ENCODE data around the gene ROPN1L. TPM values are rescaled to one million over a fixed set of nuclear protein-coding genes. Genes with fewer than 3 reads are reported as not detected.

ROPN1L gene
- total and polyA plus RNA-seq, 2 of the 8 experiments (the other 6 are each of a cell fraction or from before 2014, with no cell fraction given), result 0.24 to 0.73 TPM

- peaks cover 0 to 10% (median 6%) of the 10 kb centered on the region in 4 experiments; a peak in 5 of 7 replicates for H3K27me3 ChIP-seq (replicated peaks in 1 of 4; ENCODE audit: control insufficient read depth in 3 of 4, extremely low read depth in 1 of 4, insufficient read depth in 3 of 4, low read length in 3 of 4)
- POLR2A ChIA-PET (ENCODE audit: partially characterized antibody), result interaction anchor here (1.3 to 1.5 kb wide), 2 partner anchors 186 to 193 kb away, joined by 3 to 4 read pairs; no protein-coding TSS in a partner anchor
- no peak overlapping the region for H2BK20ac ChIP-seq (ENCODE audit: low read length)
- H2BK120ac ChIP-seq (replicated peaks; ENCODE audit: low read depth, low read length), result no peak overlapping the region
- WGBS, 2 experiments (ENCODE audit: extremely low coverage in 1 of 2, insufficient coverage in 1 of 2, insufficient read length in 1 of 2, insufficient replicate concordance in 2 of 2, low coverage in 1 of 2, low lambda C conversion rate in 2 of 2, missing lambda C conversion rate in 1 of 2), result 3% methylated on average over 43 of the region's 44 CpGs; no CpG with 5 or more reads in 1 of the 2 experiments
- 0 out of 8 replicates have a peak, but pooled peaks cover 0 to under 1% (median 0%) of the 10 kb centered on the region in 4 experiments for H3K36me3 ChIP-seq (ENCODE audit: control insufficient read depth in 2 of 4, insufficient read depth in 4 of 4, low read length in 3 of 4)
- no peak for DNase-seq (ENCODE audit: low read depth in 1 of 2, low spot score in 2 of 2)
- no peak overlapping the region for H2AFZ ChIP-seq (ENCODE audit: low read length)
- H4K20me1 ChIP-seq (replicated peaks in 1 of 2; ENCODE audit: control insufficient read depth in 1 of 2, insufficient read depth in 2 of 2, low read length in 2 of 2), result no peaks in the 10 kb centered on the region
- peaks cover 5% of the 10 kb centered on the region; the same call in 1 of the 2 replicates for H3K23me2 ChIP-seq (ENCODE audit: low read depth, low read length)
- CTCF ChIA-PET (ENCODE audit: partially characterized antibody), result interaction anchor here (0.7 to 6.0 kb wide), 8 partner anchors 9 to 248 kb away, joined by 3 to 56 read pairs (median 4); no protein-coding TSS in a partner anchor
- H4K8ac ChIP-seq (ENCODE audit: extremely low read depth, insufficient read depth, low read length), result peak overlapping the region; percentile 39; the same call in 1 of the 2 replicates
- peaks cover 0 to 6% (median 4%) of the 10 kb centered on the region in 4 experiments; a peak in 4 of 7 replicates for H3K4me1 ChIP-seq (replicated peaks in 1 of 4; ENCODE audit: control insufficient read depth in 3 of 4, insufficient read depth in 4 of 4, low read length in 3 of 4)
- H4K5ac ChIP-seq (ENCODE audit: insufficient read length, low read depth, low read length), result no peak overlapping the region
- H3K18ac ChIP-seq (ENCODE audit: extremely low read depth, low read length), result no peak overlapping the region
- H3K79me1 ChIP-seq (ENCODE audit: low read depth, low read length), result no peaks in the 10 kb centered on the region
- H3K9ac ChIP-seq (replicated peaks in 1 of 4; ENCODE audit: extremely low read depth in 1 of 4, low read depth in 3 of 4, low read length in 3 of 4), result no peak overlapping the region; a peak in 1 of 7 replicates
- H2BK15ac ChIP-seq (ENCODE audit: low read length), result no peak overlapping the region
- H3K56ac ChIP-seq (replicated peaks; ENCODE audit: insufficient read length, low read depth, low read length), result no peak overlapping the region
- H3K23ac ChIP-seq (ENCODE audit: insufficient read length), result no peak overlapping the region
- H3K4me2 ChIP-seq (ENCODE audit: insufficient read depth in 1 of 2, low read depth in 2 of 2, low read length in 2 of 2), result peak overlapping the region; percentile 71 to 92
- H3K4ac ChIP-seq (replicated peaks; ENCODE audit: insufficient read length, low read depth, low read length), result no peak overlapping the region
- H3K14ac ChIP-seq (ENCODE audit: insufficient read length), result no peak overlapping the region
- no peaks in the 10 kb centered on the region for H3K9me3 ChIP-seq (ENCODE audit: insufficient read depth in 2 of 2, low read depth in 1 of 2, low read length in 1 of 2)
- peak overlapping the region; percentile 41 to 83 (median 68) for H3K4me3 ChIP-seq (ENCODE audit: extremely low read depth in 1 of 4, insufficient read depth in 2 of 4, low read depth in 3 of 4, low read length in 4 of 4)
- no peak overlapping the region for H4K91ac ChIP-seq (replicated peaks; ENCODE audit: insufficient read length, low read length)
- H3K27ac ChIP-seq (ENCODE audit: low read depth, low read length), result no peak overlapping the region
- no peak overlapping the region for H2AK5ac ChIP-seq (ENCODE audit: low read depth, low read length)
- no peak overlapping the region for H2BK12ac ChIP-seq (ENCODE audit: low read depth, low read length)
- no peak for TF ChIP-seq SRF (IDR thresholded peaks at IDR 0.05; ENCODE audit: low read depth, low read length)
- no peak for TF ChIP-seq BACH1 (IDR thresholded peaks at IDR 0.05; ENCODE audit: low read length)
- TF ChIP-seq KDM4A (IDR thresholded peaks at IDR 0.05; ENCODE audit: low read depth, low read length, severe bottlenecking), result peak; percentile 64
- peak in 1 of 2 experiments; percentile 69; a peak in 1 of 4 replicates for TF ChIP-seq HDAC2 (IDR thresholded peaks at IDR 0.05; ENCODE audit: borderline replicate concordance in 1 of 2, low read depth in 2 of 2, low read length in 2 of 2)
- TF ChIP-seq CBX5 (IDR thresholded peaks at IDR 0.05; ENCODE audit: low read depth, low read length), result no peak
- peak; percentile 47 for TF ChIP-seq ASH2L (IDR thresholded peaks at IDR 0.05; ENCODE audit: low read length)
- peak; percentile 42; the same call in 1 of the 2 replicates for TF ChIP-seq RBBP5 (IDR thresholded peaks at IDR 0.05; ENCODE audit: borderline replicate concordance, low read depth, low read length)
- no peak for FAIRE-seq
- H3K79me2 ChIP-seq (ENCODE audit: control insufficient read depth in 1 of 2, insufficient read depth in 2 of 2, low read length in 2 of 2), result no peaks in the 10 kb centered on the region
- H2BK5ac ChIP-seq (ENCODE audit: low read depth, low read length), result no peak overlapping the region
Observed at GRCh38 chr5:10441992-10442435, 335 bp downstream of the ROPN1L start.

Measured in H1 (cell line).